Loucy (cell line): ENCODE measurements around the gene JPH3.

Experiments
- CTCF ChIP-seq: fragments of 200-600 bp; sonication (generic); conservative IDR thresholded peaks from 2 replicates; pipeline ENCODE4 v1.5.1; 2014; ENCODE audit warnings: mild to moderate bottlenecking, antibody characterized with exemption, low read length
- EZH2phosphoT487 ChIP-seq: fragments of 200-600 bp; IDR thresholded peaks from 2 replicates; pipeline ENCODE4 v1.6.1; 2018; ENCODE audit warnings: antibody characterized with exemption, mild to moderate bottlenecking, moderate library complexity, borderline replicate concordance

- TF ChIP-seq CTCF, result no peak
- no peak for TF ChIP-seq EZH2phosphoT487
Measured at GRCh38 chr16:87697256-87697655, 94.9 kb downstream of the JPH3 start.
